H1 (cell line): Measurements from ENCODE around the gene HIBCH. TPM values are rescaled to one million over a fixed set of nuclear protein-coding genes. Genes with fewer than 3 reads are reported as not detected.

Source experiments
- BACH1 ChIP-seq: IDR thresholded peaks from 2 replicates; pipeline ENCODE4 v1.6.1; 2012; ENCODE audit warnings: low read length, improper control_type of control experiment
- CBX5 ChIP-seq: fragments of 300-800, 300-1000 bp; sonication (generic); IDR thresholded peaks from 2 replicates; pipeline ENCODE4 v1.7.1; 2016; ENCODE audit warnings: antibody characterized with exemption, low read length, low read depth
- FOSL1 ChIP-seq: IDR thresholded peaks from 2 replicates; pipeline ENCODE4 v1.6.1; 2011; ENCODE audit warnings: mild to moderate bottlenecking, low read depth, low read length, moderate library complexity; ENCODE audit not compliant: insufficient read depth
- GABPA ChIP-seq: IDR thresholded peaks from 2 replicates; pipeline ENCODE4 v1.6.1; 2011; ENCODE audit warnings: mild to moderate bottlenecking, low read length, moderate library complexity, borderline replicate concordance; ENCODE audit not compliant: insufficient read depth
- JUND ChIP-seq: IDR thresholded peaks from 2 replicates; pipeline ENCODE4 v1.6.1; 2011; ENCODE audit warnings: mild to moderate bottlenecking, improper control_type of control experiment, low read length
- PHF8 ChIP-seq: fragments of 200-600 bp; sonication (generic); conservative IDR thresholded peaks from 2 replicates; pipeline ENCODE4 v1.7.1; 2012; ENCODE audit warnings: low read depth, mild to moderate bottlenecking, inconsistent platforms, low read length, moderate library complexity
- RBBP5 ChIP-seq: IDR thresholded peaks from 2 replicates; pipeline ENCODE4 v1.7.1; 2012; ENCODE audit warnings: low read depth, mild to moderate bottlenecking, inconsistent platforms, low read length, moderate library complexity, borderline replicate concordance
- SP4 ChIP-seq: IDR thresholded peaks from 2 replicates; pipeline ENCODE4 v1.6.1; 2012; ENCODE audit warnings: low read length, inconsistent platforms
- TAF7 ChIP-seq: optimal IDR thresholded peaks from 2 replicates; pipeline ENCODE3; 2011; ENCODE audit warnings: low read depth, mild to moderate bottlenecking, inconsistent platforms, low read length, moderate library complexity, borderline replicate concordance
- TBP ChIP-seq: IDR thresholded peaks from 2 replicates; pipeline ENCODE4 v1.6.1; 2011; ENCODE audit warnings: low read depth, low read length, improper control_type of control experiment
- polyA plus RNA-seq, 7 experiments: library from polyadenylated mRNA; depleted of rRNA in 3 of 7; stranded (reverse) in 5 of 7; unstranded in 2 of 7; fragments of >200 nt in 5 of 7; fragments of 200-250 nt in 2 of 7; gene quantifications; 1 replicate in 5 of 7; 2 replicates in 1 of 7; 4 replicates in 1 of 7; pipeline versions ENCODE4 v1.2.1 to v1.2.3, GENCODE V29; 2011 to 2013; ENCODE audit warnings: missing spikeins in 2 of 7, mixed read lengths in 2 of 7
- total RNA-seq: library from RNA; stranded (reverse); fragmentation: NEBNext Ultra II Directional; extraction: Animal tissue kit (Norgen Biotek cat#: 25700); gene quantifications from 2 replicates; pipeline ENCODE4 v1.2.1, GENCODE V29; 2021
- TF ChIP-seq, protein P1 (sequence below): fragments of 300-600 bp; sonication (generic); IDR thresholded peaks from 2 replicates; pipeline ENCODE4 v1.7.1; 2012; ENCODE audit warnings: low read length, moderate library complexity, mild to moderate bottlenecking, inconsistent platforms; ENCODE audit not compliant: insufficient replicate concordance
- TF ChIP-seq, protein P2 (sequence below): IDR thresholded peaks from 2 replicates; pipeline ENCODE4 v1.6.1; 2012; ENCODE audit warnings: inconsistent platforms

The HIBCH gene
- total and polyA plus RNA-seq, 2 of the 8 experiments (the other 6 are each of a cell fraction or from before 2014, with no cell fraction given): 7.5 to 31.8 TPM

DNA sequence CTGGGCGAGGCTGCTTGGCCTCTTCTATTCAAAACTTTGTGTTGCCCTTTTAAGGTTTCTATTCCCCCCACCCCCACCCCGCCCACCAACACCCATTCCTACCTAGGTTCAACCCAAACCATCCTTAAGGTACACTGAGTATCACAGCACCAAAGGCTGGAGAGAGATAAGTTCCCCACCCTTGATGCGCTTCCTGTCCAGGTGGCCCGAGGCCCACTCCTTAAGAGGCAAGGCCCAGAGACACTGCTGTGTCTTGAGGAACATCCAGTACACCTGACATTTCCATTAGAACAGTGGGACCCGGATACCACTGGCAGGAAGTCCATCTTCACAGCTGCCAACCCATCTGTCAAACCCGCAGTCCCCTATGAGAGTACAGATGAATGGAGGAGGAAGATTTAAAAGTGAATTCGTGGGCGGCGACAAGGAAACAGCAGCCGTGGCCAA lies 23.5 kb upstream of the HIBCH start (continued):
- TF ChIP-seq, protein P1, sequence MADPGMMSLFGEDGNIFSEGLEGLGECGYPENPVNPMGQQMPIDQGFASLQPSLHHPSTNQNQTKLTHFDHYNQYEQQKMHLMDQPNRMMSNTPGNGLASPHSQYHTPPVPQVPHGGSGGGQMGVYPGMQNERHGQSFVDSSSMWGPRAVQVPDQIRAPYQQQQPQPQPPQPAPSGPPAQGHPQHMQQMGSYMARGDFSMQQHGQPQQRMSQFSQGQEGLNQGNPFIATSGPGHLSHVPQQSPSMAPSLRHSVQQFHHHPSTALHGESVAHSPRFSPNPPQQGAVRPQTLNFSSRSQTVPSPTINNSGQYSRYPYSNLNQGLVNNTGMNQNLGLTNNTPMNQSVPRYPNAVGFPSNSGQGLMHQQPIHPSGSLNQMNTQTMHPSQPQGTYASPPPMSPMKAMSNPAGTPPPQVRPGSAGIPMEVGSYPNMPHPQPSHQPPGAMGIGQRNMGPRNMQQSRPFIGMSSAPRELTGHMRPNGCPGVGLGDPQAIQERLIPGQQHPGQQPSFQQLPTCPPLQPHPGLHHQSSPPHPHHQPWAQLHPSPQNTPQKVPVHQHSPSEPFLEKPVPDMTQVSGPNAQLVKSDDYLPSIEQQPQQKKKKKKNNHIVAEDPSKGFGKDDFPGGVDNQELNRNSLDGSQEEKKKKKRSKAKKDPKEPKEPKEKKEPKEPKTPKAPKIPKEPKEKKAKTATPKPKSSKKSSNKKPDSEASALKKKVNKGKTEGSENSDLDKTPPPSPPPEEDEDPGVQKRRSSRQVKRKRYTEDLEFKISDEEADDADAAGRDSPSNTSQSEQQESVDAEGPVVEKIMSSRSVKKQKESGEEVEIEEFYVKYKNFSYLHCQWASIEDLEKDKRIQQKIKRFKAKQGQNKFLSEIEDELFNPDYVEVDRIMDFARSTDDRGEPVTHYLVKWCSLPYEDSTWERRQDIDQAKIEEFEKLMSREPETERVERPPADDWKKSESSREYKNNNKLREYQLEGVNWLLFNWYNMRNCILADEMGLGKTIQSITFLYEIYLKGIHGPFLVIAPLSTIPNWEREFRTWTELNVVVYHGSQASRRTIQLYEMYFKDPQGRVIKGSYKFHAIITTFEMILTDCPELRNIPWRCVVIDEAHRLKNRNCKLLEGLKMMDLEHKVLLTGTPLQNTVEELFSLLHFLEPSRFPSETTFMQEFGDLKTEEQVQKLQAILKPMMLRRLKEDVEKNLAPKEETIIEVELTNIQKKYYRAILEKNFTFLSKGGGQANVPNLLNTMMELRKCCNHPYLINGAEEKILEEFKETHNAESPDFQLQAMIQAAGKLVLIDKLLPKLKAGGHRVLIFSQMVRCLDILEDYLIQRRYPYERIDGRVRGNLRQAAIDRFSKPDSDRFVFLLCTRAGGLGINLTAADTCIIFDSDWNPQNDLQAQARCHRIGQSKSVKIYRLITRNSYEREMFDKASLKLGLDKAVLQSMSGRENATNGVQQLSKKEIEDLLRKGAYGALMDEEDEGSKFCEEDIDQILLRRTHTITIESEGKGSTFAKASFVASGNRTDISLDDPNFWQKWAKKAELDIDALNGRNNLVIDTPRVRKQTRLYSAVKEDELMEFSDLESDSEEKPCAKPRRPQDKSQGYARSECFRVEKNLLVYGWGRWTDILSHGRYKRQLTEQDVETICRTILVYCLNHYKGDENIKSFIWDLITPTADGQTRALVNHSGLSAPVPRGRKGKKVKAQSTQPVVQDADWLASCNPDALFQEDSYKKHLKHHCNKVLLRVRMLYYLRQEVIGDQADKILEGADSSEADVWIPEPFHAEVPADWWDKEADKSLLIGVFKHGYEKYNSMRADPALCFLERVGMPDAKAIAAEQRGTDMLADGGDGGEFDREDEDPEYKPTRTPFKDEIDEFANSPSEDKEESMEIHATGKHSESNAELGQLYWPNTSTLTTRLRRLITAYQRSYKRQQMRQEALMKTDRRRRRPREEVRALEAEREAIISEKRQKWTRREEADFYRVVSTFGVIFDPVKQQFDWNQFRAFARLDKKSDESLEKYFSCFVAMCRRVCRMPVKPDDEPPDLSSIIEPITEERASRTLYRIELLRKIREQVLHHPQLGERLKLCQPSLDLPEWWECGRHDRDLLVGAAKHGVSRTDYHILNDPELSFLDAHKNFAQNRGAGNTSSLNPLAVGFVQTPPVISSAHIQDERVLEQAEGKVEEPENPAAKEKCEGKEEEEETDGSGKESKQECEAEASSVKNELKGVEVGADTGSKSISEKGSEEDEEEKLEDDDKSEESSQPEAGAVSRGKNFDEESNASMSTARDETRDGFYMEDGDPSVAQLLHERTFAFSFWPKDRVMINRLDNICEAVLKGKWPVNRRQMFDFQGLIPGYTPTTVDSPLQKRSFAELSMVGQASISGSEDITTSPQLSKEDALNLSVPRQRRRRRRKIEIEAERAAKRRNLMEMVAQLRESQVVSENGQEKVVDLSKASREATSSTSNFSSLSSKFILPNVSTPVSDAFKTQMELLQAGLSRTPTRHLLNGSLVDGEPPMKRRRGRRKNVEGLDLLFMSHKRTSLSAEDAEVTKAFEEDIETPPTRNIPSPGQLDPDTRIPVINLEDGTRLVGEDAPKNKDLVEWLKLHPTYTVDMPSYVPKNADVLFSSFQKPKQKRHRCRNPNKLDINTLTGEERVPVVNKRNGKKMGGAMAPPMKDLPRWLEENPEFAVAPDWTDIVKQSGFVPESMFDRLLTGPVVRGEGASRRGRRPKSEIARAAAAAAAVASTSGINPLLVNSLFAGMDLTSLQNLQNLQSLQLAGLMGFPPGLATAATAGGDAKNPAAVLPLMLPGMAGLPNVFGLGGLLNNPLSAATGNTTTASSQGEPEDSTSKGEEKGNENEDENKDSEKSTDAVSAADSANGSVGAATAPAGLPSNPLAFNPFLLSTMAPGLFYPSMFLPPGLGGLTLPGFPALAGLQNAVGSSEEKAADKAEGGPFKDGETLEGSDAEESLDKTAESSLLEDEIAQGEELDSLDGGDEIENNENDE: no peak
- TF ChIP-seq TBP: no peak
- TF ChIP-seq PHF8: no peak
- TF ChIP-seq TAF7: no peak
- TF ChIP-seq FOSL1: no peak
- TF ChIP-seq, protein P2, sequence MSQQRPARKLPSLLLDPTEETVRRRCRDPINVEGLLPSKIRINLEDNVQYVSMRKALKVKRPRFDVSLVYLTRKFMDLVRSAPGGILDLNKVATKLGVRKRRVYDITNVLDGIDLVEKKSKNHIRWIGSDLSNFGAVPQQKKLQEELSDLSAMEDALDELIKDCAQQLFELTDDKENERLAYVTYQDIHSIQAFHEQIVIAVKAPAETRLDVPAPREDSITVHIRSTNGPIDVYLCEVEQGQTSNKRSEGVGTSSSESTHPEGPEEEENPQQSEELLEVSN: no peak
- TF ChIP-seq CBX5: no peak
- TF ChIP-seq RBBP5: no peak
- no peak for TF ChIP-seq JUND
- TF ChIP-seq BACH1: no peak
- no peak for TF ChIP-seq SP4
- TF ChIP-seq GABPA: no peak
